ENCODE results near the gene CTPS2. TPM values are rescaled to one million over a fixed set of nuclear protein-coding genes. Genes with fewer than 3 reads are reported as not detected.

CTPS2 gene
- total and polyA plus RNA-seq, 2 donors (not counting 3 experiments of a cell fraction or from before 2014, with no cell fraction given), result 7.4 to 15.7 TPM

- no peaks in the 10 kb centered on the region for H4K20me1 ChIP-seq (replicated peaks; ENCODE audit: control insufficient read depth, extremely low read depth, insufficient read depth, low read length)
- FAIRE-seq, result no peak
- POLR2A ChIA-PET, result no interaction called here
These were observed 145.9 kb downstream of the CTPS2 start for GRCh38 chrX:16566571-16566970.

More at GRCh38 chrX:16566571-16566970, 145.9 kb downstream of the CTPS2 start:
- dilution Hi-C loops (cut with MboI; ENCODE audit: extremely low pct_ligation_motif_present, low sequenced_read_pairs) (no loop called here), intact Hi-C loops (cut with micrococcal nuclease) (no loop called here)
- Histone ChIP-seq H3K79me2 (ENCODE audit: control insufficient read depth, insufficient read depth, low read length) (no peaks in the 10 kb centered on the region), H3K36me3 (ENCODE audit: control insufficient read depth in 2 of 2, extremely low read depth in 1 of 2, insufficient read depth in 2 of 2, low read length in 2 of 2) (no peaks in the 10 kb centered on the region), H3K9me1 (replicated peaks; ENCODE audit: control insufficient read depth, extremely low read depth, insufficient read depth, low read length) (no peaks in the 10 kb centered on the region), H3K4me1 (ENCODE audit: control insufficient read depth, extremely low read depth, insufficient read depth, low read length) (no peaks in the 10 kb centered on the region), H3K4me2 (ENCODE audit: insufficient read depth, low read length) (no peak overlapping the region), H3K27me3 (ENCODE audit: control insufficient read depth in 2 of 2, insufficient read depth in 2 of 2, low read length in 2 of 2) (no peaks in the 10 kb centered on the region), H3K9me3 (replicated peaks; ENCODE audit: control insufficient read depth, insufficient read depth, low read length) (no peaks in the 10 kb centered on the region), H3K4me3 (replicated peaks in 1 of 3; ENCODE audit: insufficient read depth in 1 of 3, low read depth in 1 of 3, low read length in 3 of 3) (no peak overlapping the region), H2AFZ (ENCODE audit: low read depth, low read length) (no peak overlapping the region), H3K9ac (replicated peaks; ENCODE audit: extremely low read depth, insufficient read depth, low read length) (no peak overlapping the region), H3K27ac (ENCODE audit: insufficient read depth, low read depth, low read length) (no peak overlapping the region)
- no peak for DNase-seq (ENCODE audit: low read depth, low spot score)
- BruUV-seq (replicated peaks), result no TSS peak
- TF ChIP-seq EZH2 (IDR thresholded peaks at IDR 0.05; ENCODE audit: borderline replicate concordance, low read depth, low read length, severe bottlenecking) (no peak), POLR2A (IDR thresholded peaks at IDR 0.05; ENCODE audit: low read depth, low read length) (no peak), CTCF (IDR thresholded peaks at IDR 0.05; ENCODE audit: extremely low read depth in 1 of 2, insufficient read depth in 1 of 2, low read depth in 1 of 2, low read length in 2 of 2) (no peak), POLR2AphosphoS5 (IDR thresholded peaks at IDR 0.05; ENCODE audit: insufficient read depth, low read depth, low read length) (no peak), MAX (IDR thresholded peaks at IDR 0.05; ENCODE audit: insufficient read depth, insufficient read length) (no peak), GATA2 (IDR thresholded peaks at IDR 0.05; ENCODE audit: insufficient read depth, insufficient read length, low read depth, low read length) (no peak), MYC (IDR thresholded peaks at IDR 0.05; ENCODE audit: low read depth, low read length) (no peak)
- CTCF ChIA-PET, result no interaction called here

Data from endothelial cell of umbilical vein (primary cell).